K562 (cell line): ENCODE measurements around the gene IDH2. TPM values are rescaled to one million over a fixed set of nuclear protein-coding genes. Genes with fewer than 3 reads are reported as not detected.

Experiments
- ARID2 ChIP-seq: fragments of 450-650 bp; IDR thresholded peaks from 2 replicates; pipeline ENCODE4 v1.6.1; 2017; ENCODE audit warnings: antibody characterized with exemption, mild to moderate bottlenecking
- E2F6 ChIP-seq, 2 experiments: IDR thresholded peaks; 2 replicates each; pipeline ENCODE4 v1.6.1; 2011; ENCODE audit warnings: borderline replicate concordance in 1 of 2, control low read depth in 1 of 2, low read depth in 1 of 2, low read length in 1 of 2, mild to moderate bottlenecking in 1 of 2, mixed read lengths in 1 of 2, moderate library complexity in 1 of 2; ENCODE audit not compliant: insufficient read depth in 1 of 2, insufficient read length in 1 of 2, poor library complexity in 1 of 2, severe bottlenecking in 1 of 2; ENCODE audit errors: extremely low read depth in 1 of 2
- ETS2 ChIP-seq: IDR thresholded peaks from 2 replicates; pipeline ENCODE4 v1.6.1; 2016; ENCODE audit warnings: borderline replicate concordance, missing genetic modification characterization, mild to moderate bottlenecking, moderate library complexity, missing compliant biosample characterization; ENCODE audit not compliant: poor library complexity, severe bottlenecking
- GABPB2 ChIP-seq: fragments of 250-450 bp; sonication (Bioruptor Pico); conservative IDR thresholded peaks from 2 replicates; pipeline ENCODE4 v1.5.1; 2021; ENCODE audit warnings: mild to moderate bottlenecking
- HLTF ChIP-seq: fragments of 450-650 bp; IDR thresholded peaks from 2 replicates; pipeline ENCODE4 v1.6.1; 2016
- IFI16 ChIP-seq: fragments of 250-450 bp; sonication (Bioruptor Pico); IDR thresholded peaks from 2 replicates; pipeline ENCODE4 v2.1.2; 2022; ENCODE audit warnings: mild to moderate bottlenecking, inconsistent platforms
- MBD1 ChIP-seq: fragments of 250-450 bp; sonication (Bioruptor Pico); IDR thresholded peaks from 2 replicates; pipeline ENCODE4 v1.8.0; 2022; ENCODE audit warnings: inconsistent platforms
- OTX1 ChIP-seq: fragments of 450-650 bp; formaldehyde crosslinking; IDR thresholded peaks from 2 replicates; pipeline ENCODE4 v1.4.0; 2022; ENCODE audit warnings: mild to moderate bottlenecking
- PURB ChIP-seq: sonication (generic); formaldehyde crosslinking; IDR thresholded peaks from 2 replicates; pipeline ENCODE4 v1.9.0; 2021; ENCODE audit warnings: low read depth, mild to moderate bottlenecking, missing genetic modification reagents
- RNF219 ChIP-seq: fragments of 250-450 bp; sonication (Bioruptor Pico); IDR thresholded peaks from 2 replicates; pipeline ENCODE4 v1.5.0; 2022; ENCODE audit warnings: mild to moderate bottlenecking
- TCF15 ChIP-seq: fragments of 250-450 bp; sonication (Bioruptor Pico); IDR thresholded peaks from 2 replicates; pipeline ENCODE4 v1.8.0; 2022; ENCODE audit warnings: moderate library complexity, mild to moderate bottlenecking, inconsistent platforms
- THAP12 ChIP-seq: fragments of 250-450 bp; sonication (Bioruptor Pico); IDR thresholded peaks from 2 replicates; pipeline ENCODE4 v1.9.0; 2021; ENCODE audit warnings: mild to moderate bottlenecking, inconsistent platforms
- XRCC3 ChIP-seq: fragments of 450-650 bp; IDR thresholded peaks from 2 replicates; pipeline ENCODE4 v1.6.1; 2017; ENCODE audit warnings: mild to moderate bottlenecking, moderate library complexity
- ZBED1 ChIP-seq: IDR thresholded peaks from 2 replicates; pipeline ENCODE4 v1.6.1; 2014
- ZBTB49 ChIP-seq: sonication (generic); formaldehyde crosslinking; IDR thresholded peaks from 2 replicates; pipeline ENCODE4 v1.8.0; 2022; ENCODE audit warnings: missing genetic modification reagents, mild to moderate bottlenecking, borderline replicate concordance
- ZKSCAN3 ChIP-seq: fragments of 250-450 bp; sonication (Bioruptor Pico); IDR thresholded peaks from 2 replicates; pipeline ENCODE4 v1.4.0; 2020
- ZNF324 ChIP-seq: fragments of 250-450 bp; sonication (Bioruptor Pico); IDR thresholded peaks from 2 replicates; pipeline ENCODE4 v1.4.0; 2020; ENCODE audit warnings: mild to moderate bottlenecking
- ZNF699 ChIP-seq: fragments of 250-450 bp; sonication (Bioruptor Pico); IDR thresholded peaks from 2 replicates; pipeline ENCODE4 v1.8.0; 2021; ENCODE audit warnings: mild to moderate bottlenecking, moderate library complexity; ENCODE audit not compliant: insufficient replicate concordance
- ZNF77 ChIP-seq: fragments of 250-450 bp; sonication (Bioruptor Pico); IDR thresholded peaks from 2 replicates; pipeline ENCODE4 v1.5.0; 2020
- polyA plus RNA-seq, 8 experiments: library from polyadenylated mRNA; depleted of rRNA in 4 of 8; stranded (reverse) in 5 of 8; unstranded in 3 of 8; fragments of >200 nt; fragmentation: Nextera tagmentation in 2 of 8; fragmentation: Illumina TruSeq in 1 of 8; extraction: Ambion mirVana in 2 of 8; extraction: Trizol in 1 of 8; gene quantifications; 2 replicates each; pipeline versions ENCODE4 v1.2.1 to v1.2.3, GENCODE V29; 2011 to 2014; ENCODE audit warnings: inconsistent platforms in 1 of 8, missing spikeins in 1 of 8
- total RNA-seq, 7 experiments: library from RNA; depleted of rRNA in 6 of 7; stranded (reverse); fragments of >200 nt in 6 of 7; fragmentation: Illumina TruSeq in 2 of 7; extraction: Trizol in 2 of 7; gene quantifications; 2 replicates each; pipeline versions ENCODE4 v1.2.1 to v1.2.3, GENCODE V29; 2011 to 2021; ENCODE audit warnings: low replicate concordance in 1 of 7

IDH2 gene
- total and polyA plus RNA-seq, 9 of the 15 experiments (the other 6 are each of a cell fraction or from before 2014, with no cell fraction given) = 0.70 to 99.9 (median 59.2) TPM

- TF ChIP-seq TCF15 (no peak), ZKSCAN3 (CRISPR knock-in tag) (no peak), ARID2 (peak; percentile 73; the same call in 1 of the 2 replicates), ZBTB49 (CRISPR knock-in tag) (no peak), XRCC3 (no peak), ZNF324 (CRISPR knock-in tag) (no peak), MBD1 (no peak), ETS2 (tag) (no peak), ZBED1 (peak; percentile 83; the same call in 1 of the 2 replicates), E2F6 (IDR thresholded peaks at IDR 0.05; ENCODE audit: borderline replicate concordance in 1 of 2, extremely low read depth in 1 of 2, insufficient read depth in 1 of 2, insufficient read length in 1 of 2, low read depth in 1 of 2, low read length in 1 of 2, poor library complexity in 1 of 2, severe bottlenecking in 1 of 2) (peak; percentile 83), THAP12 (CRISPR knock-in tag) (peak; percentile 29; the same call in 1 of the 2 replicates), ZNF699 (CRISPR knock-in tag) (no peak), PURB (CRISPR knock-in tag) (no peak), OTX1 (CRISPR knock-in tag) (no peak), HLTF (no peak), IFI16 (no peak), ZNF77 (CRISPR knock-in tag) (no peak), RNF219 (CRISPR knock-in tag) (no peak), GABPB2 (CRISPR knock-in tag) (no peak)
Measured at GRCh38 chr15:90143166-90143655, 40.9 kb upstream of the IDH2 start (continued).
